Erythroblast (primary cell): ENCODE results near the gene RANBP9.

ENCODE experiments used
- GATA1 ChIP-seq: IDR thresholded peaks from 2 replicates; pipeline ENCODE4 v1.6.1; 2011; ENCODE audit warnings: low read depth, mild to moderate bottlenecking, control low read depth, low read length, moderate library complexity
- POLR2A ChIP-seq: IDR thresholded peaks from 2 replicates; pipeline ENCODE4 v1.6.1; 2011; ENCODE audit warnings: mild to moderate bottlenecking, low read length

DNA sequence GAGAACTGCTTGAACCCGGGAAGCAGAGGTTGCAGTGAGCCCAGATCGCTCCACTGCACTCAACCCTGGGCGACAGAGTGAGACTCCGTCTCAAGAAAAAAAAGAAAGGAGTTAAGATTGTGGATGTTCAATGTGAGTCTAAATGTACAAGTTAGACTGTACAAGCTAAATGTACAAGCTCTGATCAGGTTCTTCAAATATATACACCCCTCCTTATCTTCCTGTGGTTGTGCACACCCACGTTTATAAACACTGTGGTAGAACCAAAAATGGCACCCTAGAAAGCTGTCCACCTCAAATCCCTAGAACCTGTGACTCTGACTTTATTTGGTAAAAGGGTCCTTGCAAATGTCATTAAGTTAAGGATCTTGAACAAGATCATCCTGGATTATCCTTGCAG, 11.2 kb upstream of the RANBP9 start:
- TF ChIP-seq POLR2A = no peak
- TF ChIP-seq GATA1 = no peak
